WTC11 (cell line): ENCODE measurements around the gene VASN.

ENCODE experiments used
- MYBL2 ChIP-seq: sonication (generic); formaldehyde crosslinking; IDR thresholded peaks from 2 replicates; pipeline ENCODE4 v1.8.1; 2023; ENCODE audit warnings: mild to moderate bottlenecking, moderate library complexity, missing genetic modification reagents
- NFYB ChIP-seq: sonication (generic); formaldehyde crosslinking; conservative IDR thresholded peaks from 2 replicates; pipeline ENCODE4 v1.8.0; 2022; ENCODE audit warnings: low read depth, missing genetic modification reagents
- SOX15 ChIP-seq: fragments of 250-450 bp; sonication (Bioruptor Pico); IDR thresholded peaks from 2 replicates; pipeline ENCODE4 v1.9.0; 2021; ENCODE audit warnings: mild to moderate bottlenecking
- TEAD4 ChIP-seq: sonication (generic); formaldehyde crosslinking; IDR thresholded peaks from 2 replicates; pipeline ENCODE4 v1.8.0; 2022; ENCODE audit warnings: mild to moderate bottlenecking, missing genetic modification reagents
- ZNF138 ChIP-seq: sonication (generic); formaldehyde crosslinking; conservative IDR thresholded peaks from 2 replicates; pipeline ENCODE4 v1.8.1; 2022; ENCODE audit warnings: mild to moderate bottlenecking, moderate library complexity, missing genetic modification reagents
- TF ChIP-seq, protein P1 (sequence below): fragments of 200-600 bp; IDR thresholded peaks from 2 replicates; pipeline ENCODE4 v1.8.0; 2022; ENCODE audit warnings: antibody characterized with exemption
- TF ChIP-seq, protein P2 (sequence below): sonication (generic); formaldehyde crosslinking; IDR thresholded peaks from 2 replicates; pipeline ENCODE4 v1.8.1; 2023; ENCODE audit warnings: mild to moderate bottlenecking, missing genetic modification reagents, moderate library complexity
- TF ChIP-seq, protein P3 (sequence below): sonication (generic); formaldehyde crosslinking; IDR thresholded peaks from 2 replicates; pipeline ENCODE4 v1.8.0; 2023; ENCODE audit warnings: missing genetic modification reagents, mild to moderate bottlenecking, borderline replicate concordance
- TF ChIP-seq, protein P4 (sequence below): sonication (generic); formaldehyde crosslinking; IDR thresholded peaks from 2 replicates; pipeline ENCODE4 v1.8.0; 2022; ENCODE audit warnings: mild to moderate bottlenecking, missing genetic modification reagents
- TF ChIP-seq, protein P5 (sequence below): sonication (generic); formaldehyde crosslinking; IDR thresholded peaks from 2 replicates; pipeline ENCODE4 v1.8.0; 2023; ENCODE audit warnings: missing genetic modification reagents
- TF ChIP-seq, protein P6 (sequence below): sonication (generic); formaldehyde crosslinking; IDR thresholded peaks from 2 replicates; pipeline ENCODE4 v1.8.1; 2022; ENCODE audit warnings: mild to moderate bottlenecking, moderate library complexity, missing genetic modification reagents
- TF ChIP-seq, protein P7 (sequence below): sonication (generic); formaldehyde crosslinking; IDR thresholded peaks from 2 replicates; pipeline ENCODE4 v1.8.1; 2022; ENCODE audit warnings: low read depth, missing genetic modification reagents, borderline replicate concordance
- TF ChIP-seq, protein P8 (sequence below): sonication (generic); formaldehyde crosslinking; IDR thresholded peaks from 2 replicates; pipeline ENCODE4 v1.8.0; 2022; ENCODE audit warnings: mild to moderate bottlenecking, missing genetic modification reagents
- TF ChIP-seq, protein P9 (sequence below): sonication (generic); formaldehyde crosslinking; IDR thresholded peaks from 2 replicates; pipeline ENCODE4 v1.8.1; 2023; ENCODE audit warnings: mild to moderate bottlenecking, missing genetic modification reagents

DNA sequence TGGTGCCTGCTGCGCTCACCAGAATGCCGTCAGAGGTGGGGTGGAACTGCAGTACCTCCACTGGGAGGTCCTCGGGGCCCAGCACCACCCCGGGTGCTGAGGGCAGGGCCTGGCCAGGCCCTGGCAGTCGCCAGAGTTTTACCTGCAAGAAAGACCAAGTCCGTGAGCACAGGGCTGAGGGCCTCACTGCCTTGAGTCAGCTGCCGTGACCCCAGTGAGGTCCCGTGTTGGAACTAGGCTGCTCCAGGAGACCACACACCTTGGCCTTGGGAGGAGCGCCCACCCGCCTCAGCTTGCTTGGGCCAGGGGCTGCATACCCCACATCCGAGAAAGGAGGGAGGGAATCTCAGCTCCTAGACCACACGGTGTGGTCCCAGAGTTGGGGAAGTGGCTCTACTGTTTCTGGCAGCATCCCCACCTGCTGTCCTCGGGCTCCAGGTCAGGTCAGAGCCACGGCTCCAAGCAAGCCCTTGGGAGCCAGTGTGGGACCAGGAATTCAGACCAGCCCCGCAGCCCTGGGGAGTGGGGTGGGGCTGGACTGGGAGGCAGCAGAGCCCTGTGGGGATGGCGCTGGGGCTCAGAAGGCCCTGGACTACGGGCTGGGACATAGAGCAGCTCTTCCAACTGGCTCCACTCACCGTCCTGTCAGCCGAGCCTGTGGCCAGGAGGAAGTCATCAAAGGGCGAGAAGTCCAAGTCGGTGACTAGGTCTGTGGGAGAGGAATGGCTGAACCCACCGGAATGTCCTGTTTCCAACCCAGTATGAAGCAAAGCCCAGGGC, 36.1 kb downstream of the VASN start:
- TF ChIP-seq SOX15 (CRISPR knock-in tag), result no peak
- no peak for TF ChIP-seq NFYB (CRISPR knock-in tag)
- TF ChIP-seq, protein P1, sequence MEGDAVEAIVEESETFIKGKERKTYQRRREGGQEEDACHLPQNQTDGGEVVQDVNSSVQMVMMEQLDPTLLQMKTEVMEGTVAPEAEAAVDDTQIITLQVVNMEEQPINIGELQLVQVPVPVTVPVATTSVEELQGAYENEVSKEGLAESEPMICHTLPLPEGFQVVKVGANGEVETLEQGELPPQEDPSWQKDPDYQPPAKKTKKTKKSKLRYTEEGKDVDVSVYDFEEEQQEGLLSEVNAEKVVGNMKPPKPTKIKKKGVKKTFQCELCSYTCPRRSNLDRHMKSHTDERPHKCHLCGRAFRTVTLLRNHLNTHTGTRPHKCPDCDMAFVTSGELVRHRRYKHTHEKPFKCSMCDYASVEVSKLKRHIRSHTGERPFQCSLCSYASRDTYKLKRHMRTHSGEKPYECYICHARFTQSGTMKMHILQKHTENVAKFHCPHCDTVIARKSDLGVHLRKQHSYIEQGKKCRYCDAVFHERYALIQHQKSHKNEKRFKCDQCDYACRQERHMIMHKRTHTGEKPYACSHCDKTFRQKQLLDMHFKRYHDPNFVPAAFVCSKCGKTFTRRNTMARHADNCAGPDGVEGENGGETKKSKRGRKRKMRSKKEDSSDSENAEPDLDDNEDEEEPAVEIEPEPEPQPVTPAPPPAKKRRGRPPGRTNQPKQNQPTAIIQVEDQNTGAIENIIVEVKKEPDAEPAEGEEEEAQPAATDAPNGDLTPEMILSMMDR, result no peak
- TF ChIP-seq, protein P2, sequence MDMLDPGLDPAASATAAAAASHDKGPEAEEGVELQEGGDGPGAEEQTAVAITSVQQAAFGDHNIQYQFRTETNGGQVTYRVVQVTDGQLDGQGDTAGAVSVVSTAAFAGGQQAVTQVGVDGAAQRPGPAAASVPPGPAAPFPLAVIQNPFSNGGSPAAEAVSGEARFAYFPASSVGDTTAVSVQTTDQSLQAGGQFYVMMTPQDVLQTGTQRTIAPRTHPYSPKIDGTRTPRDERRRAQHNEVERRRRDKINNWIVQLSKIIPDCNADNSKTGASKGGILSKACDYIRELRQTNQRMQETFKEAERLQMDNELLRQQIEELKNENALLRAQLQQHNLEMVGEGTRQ (CRISPR knock-in tag), result no peak
- TF ChIP-seq, protein P3, sequence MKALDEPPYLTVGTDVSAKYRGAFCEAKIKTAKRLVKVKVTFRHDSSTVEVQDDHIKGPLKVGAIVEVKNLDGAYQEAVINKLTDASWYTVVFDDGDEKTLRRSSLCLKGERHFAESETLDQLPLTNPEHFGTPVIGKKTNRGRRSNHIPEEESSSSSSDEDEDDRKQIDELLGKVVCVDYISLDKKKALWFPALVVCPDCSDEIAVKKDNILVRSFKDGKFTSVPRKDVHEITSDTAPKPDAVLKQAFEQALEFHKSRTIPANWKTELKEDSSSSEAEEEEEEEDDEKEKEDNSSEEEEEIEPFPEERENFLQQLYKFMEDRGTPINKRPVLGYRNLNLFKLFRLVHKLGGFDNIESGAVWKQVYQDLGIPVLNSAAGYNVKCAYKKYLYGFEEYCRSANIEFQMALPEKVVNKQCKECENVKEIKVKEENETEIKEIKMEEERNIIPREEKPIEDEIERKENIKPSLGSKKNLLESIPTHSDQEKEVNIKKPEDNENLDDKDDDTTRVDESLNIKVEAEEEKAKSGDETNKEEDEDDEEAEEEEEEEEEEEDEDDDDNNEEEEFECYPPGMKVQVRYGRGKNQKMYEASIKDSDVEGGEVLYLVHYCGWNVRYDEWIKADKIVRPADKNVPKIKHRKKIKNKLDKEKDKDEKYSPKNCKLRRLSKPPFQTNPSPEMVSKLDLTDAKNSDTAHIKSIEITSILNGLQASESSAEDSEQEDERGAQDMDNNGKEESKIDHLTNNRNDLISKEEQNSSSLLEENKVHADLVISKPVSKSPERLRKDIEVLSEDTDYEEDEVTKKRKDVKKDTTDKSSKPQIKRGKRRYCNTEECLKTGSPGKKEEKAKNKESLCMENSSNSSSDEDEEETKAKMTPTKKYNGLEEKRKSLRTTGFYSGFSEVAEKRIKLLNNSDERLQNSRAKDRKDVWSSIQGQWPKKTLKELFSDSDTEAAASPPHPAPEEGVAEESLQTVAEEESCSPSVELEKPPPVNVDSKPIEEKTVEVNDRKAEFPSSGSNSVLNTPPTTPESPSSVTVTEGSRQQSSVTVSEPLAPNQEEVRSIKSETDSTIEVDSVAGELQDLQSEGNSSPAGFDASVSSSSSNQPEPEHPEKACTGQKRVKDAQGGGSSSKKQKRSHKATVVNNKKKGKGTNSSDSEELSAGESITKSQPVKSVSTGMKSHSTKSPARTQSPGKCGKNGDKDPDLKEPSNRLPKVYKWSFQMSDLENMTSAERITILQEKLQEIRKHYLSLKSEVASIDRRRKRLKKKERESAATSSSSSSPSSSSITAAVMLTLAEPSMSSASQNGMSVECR, result no peak
- no peak for TF ChIP-seq TEAD4 (CRISPR knock-in tag)
- TF ChIP-seq, protein P4, sequence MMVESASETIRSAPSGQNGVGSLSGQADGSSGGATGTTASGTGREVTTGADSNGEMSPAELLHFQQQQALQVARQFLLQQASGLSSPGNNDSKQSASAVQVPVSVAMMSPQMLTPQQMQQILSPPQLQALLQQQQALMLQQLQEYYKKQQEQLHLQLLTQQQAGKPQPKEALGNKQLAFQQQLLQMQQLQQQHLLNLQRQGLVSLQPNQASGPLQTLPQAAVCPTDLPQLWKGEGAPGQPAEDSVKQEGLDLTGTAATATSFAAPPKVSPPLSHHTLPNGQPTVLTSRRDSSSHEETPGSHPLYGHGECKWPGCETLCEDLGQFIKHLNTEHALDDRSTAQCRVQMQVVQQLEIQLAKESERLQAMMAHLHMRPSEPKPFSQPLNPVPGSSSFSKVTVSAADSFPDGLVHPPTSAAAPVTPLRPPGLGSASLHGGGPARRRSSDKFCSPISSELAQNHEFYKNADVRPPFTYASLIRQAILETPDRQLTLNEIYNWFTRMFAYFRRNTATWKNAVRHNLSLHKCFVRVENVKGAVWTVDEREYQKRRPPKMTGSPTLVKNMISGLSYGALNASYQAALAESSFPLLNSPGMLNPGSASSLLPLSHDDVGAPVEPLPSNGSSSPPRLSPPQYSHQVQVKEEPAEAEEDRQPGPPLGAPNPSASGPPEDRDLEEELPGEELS (CRISPR knock-in tag), result no peak
- TF ChIP-seq ZNF138 (CRISPR knock-in tag), result no peak
- TF ChIP-seq, protein P5, sequence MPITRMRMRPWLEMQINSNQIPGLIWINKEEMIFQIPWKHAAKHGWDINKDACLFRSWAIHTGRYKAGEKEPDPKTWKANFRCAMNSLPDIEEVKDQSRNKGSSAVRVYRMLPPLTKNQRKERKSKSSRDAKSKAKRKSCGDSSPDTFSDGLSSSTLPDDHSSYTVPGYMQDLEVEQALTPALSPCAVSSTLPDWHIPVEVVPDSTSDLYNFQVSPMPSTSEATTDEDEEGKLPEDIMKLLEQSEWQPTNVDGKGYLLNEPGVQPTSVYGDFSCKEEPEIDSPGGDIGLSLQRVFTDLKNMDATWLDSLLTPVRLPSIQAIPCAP (CRISPR knock-in tag), result no peak
- TF ChIP-seq, protein P6, sequence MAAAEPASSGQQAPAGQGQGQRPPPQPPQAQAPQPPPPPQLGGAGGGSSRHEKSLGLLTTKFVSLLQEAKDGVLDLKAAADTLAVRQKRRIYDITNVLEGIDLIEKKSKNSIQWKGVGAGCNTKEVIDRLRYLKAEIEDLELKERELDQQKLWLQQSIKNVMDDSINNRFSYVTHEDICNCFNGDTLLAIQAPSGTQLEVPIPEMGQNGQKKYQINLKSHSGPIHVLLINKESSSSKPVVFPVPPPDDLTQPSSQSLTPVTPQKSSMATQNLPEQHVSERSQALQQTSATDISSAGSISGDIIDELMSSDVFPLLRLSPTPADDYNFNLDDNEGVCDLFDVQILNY, result no peak
- TF ChIP-seq, protein P7, sequence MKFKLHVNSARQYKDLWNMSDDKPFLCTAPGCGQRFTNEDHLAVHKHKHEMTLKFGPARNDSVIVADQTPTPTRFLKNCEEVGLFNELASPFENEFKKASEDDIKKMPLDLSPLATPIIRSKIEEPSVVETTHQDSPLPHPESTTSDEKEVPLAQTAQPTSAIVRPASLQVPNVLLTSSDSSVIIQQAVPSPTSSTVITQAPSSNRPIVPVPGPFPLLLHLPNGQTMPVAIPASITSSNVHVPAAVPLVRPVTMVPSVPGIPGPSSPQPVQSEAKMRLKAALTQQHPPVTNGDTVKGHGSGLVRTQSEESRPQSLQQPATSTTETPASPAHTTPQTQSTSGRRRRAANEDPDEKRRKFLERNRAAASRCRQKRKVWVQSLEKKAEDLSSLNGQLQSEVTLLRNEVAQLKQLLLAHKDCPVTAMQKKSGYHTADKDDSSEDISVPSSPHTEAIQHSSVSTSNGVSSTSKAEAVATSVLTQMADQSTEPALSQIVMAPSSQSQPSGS, result no peak
- TF ChIP-seq, protein P8, sequence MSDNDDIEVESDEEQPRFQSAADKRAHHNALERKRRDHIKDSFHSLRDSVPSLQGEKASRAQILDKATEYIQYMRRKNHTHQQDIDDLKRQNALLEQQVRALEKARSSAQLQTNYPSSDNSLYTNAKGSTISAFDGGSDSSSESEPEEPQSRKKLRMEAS, result no peak
- TF ChIP-seq MYBL2 (CRISPR knock-in tag), result no peak
- TF ChIP-seq, protein P9, sequence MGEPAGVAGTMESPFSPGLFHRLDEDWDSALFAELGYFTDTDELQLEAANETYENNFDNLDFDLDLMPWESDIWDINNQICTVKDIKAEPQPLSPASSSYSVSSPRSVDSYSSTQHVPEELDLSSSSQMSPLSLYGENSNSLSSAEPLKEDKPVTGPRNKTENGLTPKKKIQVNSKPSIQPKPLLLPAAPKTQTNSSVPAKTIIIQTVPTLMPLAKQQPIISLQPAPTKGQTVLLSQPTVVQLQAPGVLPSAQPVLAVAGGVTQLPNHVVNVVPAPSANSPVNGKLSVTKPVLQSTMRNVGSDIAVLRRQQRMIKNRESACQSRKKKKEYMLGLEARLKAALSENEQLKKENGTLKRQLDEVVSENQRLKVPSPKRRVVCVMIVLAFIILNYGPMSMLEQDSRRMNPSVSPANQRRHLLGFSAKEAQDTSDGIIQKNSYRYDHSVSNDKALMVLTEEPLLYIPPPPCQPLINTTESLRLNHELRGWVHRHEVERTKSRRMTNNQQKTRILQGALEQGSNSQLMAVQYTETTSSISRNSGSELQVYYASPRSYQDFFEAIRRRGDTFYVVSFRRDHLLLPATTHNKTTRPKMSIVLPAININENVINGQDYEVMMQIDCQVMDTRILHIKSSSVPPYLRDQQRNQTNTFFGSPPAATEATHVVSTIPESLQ, result no peak
